ENCODE measurements around the gene IQCE.

- TF ChIP-seq YY1 (IDR thresholded peaks at IDR 0.05; ENCODE audit: low read depth) (no peak), FOXM1 (IDR thresholded peaks at IDR 0.05; ENCODE audit: borderline replicate concordance, low read depth) (no peak), EP300 (IDR thresholded peaks at IDR 0.05; ENCODE audit: borderline replicate concordance) (no peak)
- TF ChIP-seq, protein P1, sequence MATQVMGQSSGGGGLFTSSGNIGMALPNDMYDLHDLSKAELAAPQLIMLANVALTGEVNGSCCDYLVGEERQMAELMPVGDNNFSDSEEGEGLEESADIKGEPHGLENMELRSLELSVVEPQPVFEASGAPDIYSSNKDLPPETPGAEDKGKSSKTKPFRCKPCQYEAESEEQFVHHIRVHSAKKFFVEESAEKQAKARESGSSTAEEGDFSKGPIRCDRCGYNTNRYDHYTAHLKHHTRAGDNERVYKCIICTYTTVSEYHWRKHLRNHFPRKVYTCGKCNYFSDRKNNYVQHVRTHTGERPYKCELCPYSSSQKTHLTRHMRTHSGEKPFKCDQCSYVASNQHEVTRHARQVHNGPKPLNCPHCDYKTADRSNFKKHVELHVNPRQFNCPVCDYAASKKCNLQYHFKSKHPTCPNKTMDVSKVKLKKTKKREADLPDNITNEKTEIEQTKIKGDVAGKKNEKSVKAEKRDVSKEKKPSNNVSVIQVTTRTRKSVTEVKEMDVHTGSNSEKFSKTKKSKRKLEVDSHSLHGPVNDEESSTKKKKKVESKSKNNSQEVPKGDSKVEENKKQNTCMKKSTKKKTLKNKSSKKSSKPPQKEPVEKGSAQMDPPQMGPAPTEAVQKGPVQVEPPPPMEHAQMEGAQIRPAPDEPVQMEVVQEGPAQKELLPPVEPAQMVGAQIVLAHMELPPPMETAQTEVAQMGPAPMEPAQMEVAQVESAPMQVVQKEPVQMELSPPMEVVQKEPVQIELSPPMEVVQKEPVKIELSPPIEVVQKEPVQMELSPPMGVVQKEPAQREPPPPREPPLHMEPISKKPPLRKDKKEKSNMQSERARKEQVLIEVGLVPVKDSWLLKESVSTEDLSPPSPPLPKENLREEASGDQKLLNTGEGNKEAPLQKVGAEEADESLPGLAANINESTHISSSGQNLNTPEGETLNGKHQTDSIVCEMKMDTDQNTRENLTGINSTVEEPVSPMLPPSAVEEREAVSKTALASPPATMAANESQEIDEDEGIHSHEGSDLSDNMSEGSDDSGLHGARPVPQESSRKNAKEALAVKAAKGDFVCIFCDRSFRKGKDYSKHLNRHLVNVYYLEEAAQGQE (IDR thresholded peaks at IDR 0.05; ENCODE audit: low read depth): no peak
Observed at GRCh38 chr7:2650451-2650850, 91.7 kb downstream of the IQCE start.
